ENCODE measurements around the gene GUCA2B. TPM values are rescaled to one million over a fixed set of nuclear protein-coding genes. Genes with fewer than 3 reads are reported as not detected.

Gene GUCA2B
- total RNA-seq, 1 experiment from 2014 or later: not detected

- Histone ChIP-seq H3K23ac (ENCODE audit: insufficient read length, low read depth, low read length) (no peak overlapping the region), H3T11ph (ENCODE audit: low read length) (no peak overlapping the region), H2AK5ac (ENCODE audit: insufficient read length, low read length) (no peak overlapping the region), H4K5ac (ENCODE audit: insufficient read length, low read depth, low read length) (no peak overlapping the region), H3K79me2 (ENCODE audit: insufficient read depth, low read length) (no peaks in the 10 kb centered on the region), H3K79me1 (ENCODE audit: insufficient read depth, low read depth, low read length, poor library complexity, severe bottlenecking) (no peaks in the 10 kb centered on the region), H3K9me3 (ENCODE audit: control insufficient read depth, low read depth, low read length) (no peaks in the 10 kb centered on the region), H2BK15ac (ENCODE audit: low read depth, low read length) (no peak overlapping the region), H2BK20ac (ENCODE audit: low read depth, low read length, poor library complexity, severe bottlenecking) (no peak overlapping the region), H3K4me2 (ENCODE audit: insufficient read depth, insufficient read length, low read length) (no peak overlapping the region), H3K18ac (ENCODE audit: insufficient read length, low read depth, low read length) (no peak overlapping the region), H3K4me1 (ENCODE audit: insufficient read depth, low read length) (no peaks in the 10 kb centered on the region), H3K56ac (ENCODE audit: insufficient read length, low read depth, low read length) (no peak overlapping the region), H3K23me2 (ENCODE audit: insufficient read length, low read depth, low read length, poor library complexity, severe bottlenecking) (no peaks in the 10 kb centered on the region), H2BK5ac (ENCODE audit: insufficient read length, low read length) (no peak overlapping the region), H3K27me3 (ENCODE audit: insufficient read depth, low read length) (no peaks in the 10 kb centered on the region), H4K8ac (replicated peaks; ENCODE audit: insufficient read length, low read depth, low read length) (no peak overlapping the region), H2BK12ac (ENCODE audit: insufficient read length, low read depth, low read length) (no peak overlapping the region), H3K14ac (ENCODE audit: insufficient read depth, low read length) (no peak overlapping the region), H3K4ac (ENCODE audit: low read depth, low read length) (no peak overlapping the region), H3K9ac (ENCODE audit: extremely low read depth, insufficient read length, low read length) (no peak overlapping the region), H3K27ac (ENCODE audit: insufficient read length, low read depth, low read length) (no peak overlapping the region), H2AFZ (ENCODE audit: low read length) (no peak overlapping the region), H4K20me1 (ENCODE audit: control insufficient read depth, insufficient read depth, insufficient read length) (no peaks in the 10 kb centered on the region), H2BK120ac (ENCODE audit: low read depth, low read length, poor library complexity, severe bottlenecking) (no peak overlapping the region), H4K91ac (ENCODE audit: insufficient read length, low read depth, low read length) (no peak overlapping the region)
- no peaks in the 10 kb centered on the region; the same call in none of the 2 replicates for H3K27me3 Mint-ChIP-seq (ENCODE audit: low read depth)
- peak overlapping the region in 1 of 3 experiments; percentile 53; a peak in 1 of 7 replicates for H3K27ac Mint-ChIP-seq
- no peak for DNase-seq
- TF ChIP-seq CTCF (conservative IDR thresholded peaks at IDR 0.05): no peak
- no peak overlapping the region for H3K4me3 Mint-ChIP-seq
- H3K9me3 Mint-ChIP-seq: no peaks in the 10 kb centered on the region
- H3K36me3 Mint-ChIP-seq (ENCODE audit: insufficient read depth in 1 of 3, low read depth in 3 of 3): no peaks in the 10 kb centered on the region
- H3K4me1 Mint-ChIP-seq: no peaks in the 10 kb centered on the region
- WGBS (ENCODE audit: extremely low coverage, insufficient read length, low lambda C conversion rate): no CpG with 5 or more reads among the region's 4 CpGs
Observed at GRCh38 chr1:42138586-42138985, 14.6 kb upstream of the GUCA2B start.
